ENCODE measurements around the gene NFKBIZ. TPM values are rescaled to one million over a fixed set of nuclear protein-coding genes. Genes with fewer than 3 reads are reported as not detected.

Gene NFKBIZ
- total RNA-seq, 2 donors from 2014 or later: 26.6 to 28.7 TPM

DNA sequence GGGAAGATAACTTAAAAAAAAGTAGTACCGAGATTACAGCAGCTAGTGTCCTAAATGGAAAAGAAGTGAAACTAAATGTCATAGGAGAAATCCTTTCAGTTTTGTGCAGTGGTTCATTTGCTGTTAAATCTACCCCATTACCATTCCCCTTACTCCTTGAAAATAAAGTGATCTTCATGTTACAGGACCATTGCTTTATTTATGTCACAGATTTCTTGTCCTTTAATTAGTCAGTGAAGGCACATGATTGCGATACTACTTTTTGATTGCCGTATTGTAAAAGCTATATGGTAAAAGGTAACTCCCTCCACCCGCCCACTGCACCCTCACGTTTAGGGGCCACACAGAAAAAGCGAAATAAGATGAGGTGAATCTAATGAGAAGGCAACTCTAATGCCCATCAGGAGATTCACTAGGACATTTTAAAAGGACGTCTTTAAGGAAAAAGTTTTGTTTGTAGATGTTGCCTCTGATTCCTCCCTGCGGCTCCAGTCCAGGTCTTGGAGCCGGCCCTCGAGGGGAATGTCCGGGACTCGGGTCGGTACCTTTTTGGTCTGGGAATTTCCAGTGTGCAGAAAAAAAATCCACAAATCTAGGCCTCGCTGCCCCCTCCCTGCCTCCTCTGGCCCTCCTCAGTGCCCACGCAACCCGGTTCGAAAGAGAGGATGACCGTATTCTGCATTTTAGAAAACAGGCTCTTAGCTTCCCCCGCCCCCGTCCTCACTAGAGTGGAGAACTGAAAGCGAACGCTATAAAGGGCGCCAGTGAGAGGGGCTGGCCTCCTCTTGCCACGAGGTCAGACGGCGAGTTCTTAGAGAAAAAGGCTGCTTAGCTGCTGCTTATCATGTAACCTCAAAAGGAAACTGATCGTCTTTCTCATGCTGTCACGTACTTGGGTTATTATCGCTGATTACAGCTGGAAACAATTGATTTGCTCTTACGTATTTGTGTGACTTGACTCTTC, 21.8 kb upstream of the NFKBIZ start:
- peak; percentile 83 for DNase-seq (ENCODE audit: low spot score)
- peak overlapping the region; percentile 87 to 92 for H3K27ac ChIP-seq

DNA sequence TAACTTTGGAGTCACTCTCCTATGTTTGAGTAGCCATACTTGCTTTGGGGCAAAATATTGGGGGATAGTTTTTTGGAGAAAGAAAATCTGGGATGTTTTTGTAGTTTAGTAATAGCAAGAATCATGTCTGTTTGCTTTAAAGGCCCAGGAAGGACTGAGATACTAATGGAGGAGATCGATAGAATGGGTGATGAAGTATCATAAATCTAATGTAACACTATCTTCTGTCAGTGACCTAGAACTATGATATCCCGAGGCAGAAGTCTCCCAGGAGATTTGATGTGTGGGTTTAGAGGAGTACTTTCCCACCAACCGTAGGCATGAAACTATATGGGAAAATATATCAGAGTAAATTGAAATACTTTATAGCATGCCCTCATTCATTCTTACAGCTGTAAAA, 21.0 kb upstream of the NFKBIZ start:
- Histone ChIP-seq H3K4me3 (peak overlapping the region; percentile 51 to 62), H3K27me3 (no peaks in the 10 kb centered on the region), H3K27ac (peak overlapping the region; percentile 87 to 92), H3K4me1 (peaks cover 0 to 34% of the 10 kb centered on the region in 2 donors), H3K36me3 (no peaks in the 10 kb centered on the region), H3K9me3 (no peaks in the 10 kb centered on the region)
- no peak for DNase-seq (ENCODE audit: low spot score)
- TF ChIP-seq, protein P1, sequence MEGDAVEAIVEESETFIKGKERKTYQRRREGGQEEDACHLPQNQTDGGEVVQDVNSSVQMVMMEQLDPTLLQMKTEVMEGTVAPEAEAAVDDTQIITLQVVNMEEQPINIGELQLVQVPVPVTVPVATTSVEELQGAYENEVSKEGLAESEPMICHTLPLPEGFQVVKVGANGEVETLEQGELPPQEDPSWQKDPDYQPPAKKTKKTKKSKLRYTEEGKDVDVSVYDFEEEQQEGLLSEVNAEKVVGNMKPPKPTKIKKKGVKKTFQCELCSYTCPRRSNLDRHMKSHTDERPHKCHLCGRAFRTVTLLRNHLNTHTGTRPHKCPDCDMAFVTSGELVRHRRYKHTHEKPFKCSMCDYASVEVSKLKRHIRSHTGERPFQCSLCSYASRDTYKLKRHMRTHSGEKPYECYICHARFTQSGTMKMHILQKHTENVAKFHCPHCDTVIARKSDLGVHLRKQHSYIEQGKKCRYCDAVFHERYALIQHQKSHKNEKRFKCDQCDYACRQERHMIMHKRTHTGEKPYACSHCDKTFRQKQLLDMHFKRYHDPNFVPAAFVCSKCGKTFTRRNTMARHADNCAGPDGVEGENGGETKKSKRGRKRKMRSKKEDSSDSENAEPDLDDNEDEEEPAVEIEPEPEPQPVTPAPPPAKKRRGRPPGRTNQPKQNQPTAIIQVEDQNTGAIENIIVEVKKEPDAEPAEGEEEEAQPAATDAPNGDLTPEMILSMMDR (IDR thresholded peaks at IDR 0.05): no peak

More for the DNA sequence above, 21.8 kb upstream of the NFKBIZ start:
- H3K4me1 ChIP-seq: peaks cover 0 to 34% of the 10 kb centered on the region in 2 donors
- TF ChIP-seq, protein P1 (IDR thresholded peaks at IDR 0.05): no peak
- H3K9me3 ChIP-seq: no peaks in the 10 kb centered on the region
- H3K4me3 ChIP-seq: peak overlapping the region; percentile 51 to 62
- no peaks in the 10 kb centered on the region for H3K36me3 ChIP-seq
- no peaks in the 10 kb centered on the region for H3K27me3 ChIP-seq

DNA sequence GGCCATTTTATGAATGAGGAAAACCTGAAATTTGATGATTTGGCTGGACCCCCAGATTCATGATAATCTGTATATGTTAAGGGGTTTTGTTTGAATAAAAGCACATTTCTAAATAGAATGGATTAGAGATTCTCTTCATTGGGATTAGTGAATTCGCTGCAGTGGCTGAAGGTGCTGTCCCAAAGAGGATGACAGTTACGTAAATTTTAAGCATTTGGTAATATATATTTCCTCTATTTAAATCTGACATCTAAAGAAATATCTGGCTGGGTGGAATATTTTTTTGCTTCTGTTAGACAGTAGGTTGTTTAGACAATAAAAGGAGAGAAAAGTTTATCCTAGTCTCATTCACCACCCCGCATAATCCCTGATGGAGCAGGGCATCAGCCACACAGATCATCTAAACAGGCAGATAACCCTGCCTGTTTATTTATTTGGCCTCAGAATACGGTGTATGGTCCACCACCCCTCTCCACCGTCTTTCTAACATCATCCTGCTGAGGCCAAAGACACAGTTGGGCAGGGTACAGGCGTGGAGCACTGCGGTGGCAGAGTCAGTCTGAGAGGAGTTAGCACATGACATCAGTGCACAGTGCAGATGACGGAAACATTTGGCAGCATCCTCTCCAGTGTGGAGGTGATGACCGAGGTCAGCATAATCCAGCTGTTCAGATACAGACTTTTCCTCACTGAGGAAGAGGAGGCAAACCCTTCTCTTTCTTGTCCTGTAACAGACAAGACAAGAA, 20.4 kb upstream of the NFKBIZ start:
- H3K4me1 ChIP-seq: peaks cover 0 to 34% of the 10 kb centered on the region in 2 donors
- peak overlapping the region; percentile 87 to 92 for H3K27ac ChIP-seq
- TF ChIP-seq, protein P1 (IDR thresholded peaks at IDR 0.05): no peak
- no peaks in the 10 kb centered on the region for H3K9me3 ChIP-seq
- no peaks in the 10 kb centered on the region for H3K27me3 ChIP-seq
- no peaks in the 10 kb centered on the region for H3K36me3 ChIP-seq
- peak overlapping the region; percentile 51 to 62 for H3K4me3 ChIP-seq
- peak; percentile 88 for DNase-seq (ENCODE audit: low spot score)

DNA sequence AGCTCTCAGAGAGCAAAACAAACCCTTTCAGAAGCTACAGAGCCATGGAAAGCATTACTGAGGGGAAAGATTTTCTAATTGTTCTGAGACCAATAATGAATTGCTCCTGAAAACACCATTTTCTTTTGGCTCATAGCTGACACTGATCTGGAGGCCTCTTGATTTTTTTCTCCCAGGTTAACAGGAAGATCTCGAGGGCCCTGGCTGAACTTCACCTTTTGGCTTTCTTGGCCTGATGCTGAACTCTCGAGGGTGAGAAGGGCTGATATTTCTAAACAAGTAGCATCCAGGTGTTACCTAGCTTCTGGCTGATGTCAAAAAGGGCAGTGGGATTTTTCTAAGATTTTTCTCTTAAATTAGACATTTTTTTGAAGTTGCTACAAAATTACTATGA, 19.9 kb upstream of the NFKBIZ start:
- Histone ChIP-seq H3K36me3 (no peaks in the 10 kb centered on the region), H3K4me3 (peak overlapping the region in 1 of 2 donors; percentile 12), H3K9me3 (no peaks in the 10 kb centered on the region), H3K4me1 (peaks cover 0 to 34% of the 10 kb centered on the region in 2 donors), H3K27ac (peak overlapping the region; percentile 87 to 92), H3K27me3 (no peaks in the 10 kb centered on the region)
- TF ChIP-seq, protein P1 (IDR thresholded peaks at IDR 0.05): no peak
- no peak for DNase-seq (ENCODE audit: low spot score)

DNA sequence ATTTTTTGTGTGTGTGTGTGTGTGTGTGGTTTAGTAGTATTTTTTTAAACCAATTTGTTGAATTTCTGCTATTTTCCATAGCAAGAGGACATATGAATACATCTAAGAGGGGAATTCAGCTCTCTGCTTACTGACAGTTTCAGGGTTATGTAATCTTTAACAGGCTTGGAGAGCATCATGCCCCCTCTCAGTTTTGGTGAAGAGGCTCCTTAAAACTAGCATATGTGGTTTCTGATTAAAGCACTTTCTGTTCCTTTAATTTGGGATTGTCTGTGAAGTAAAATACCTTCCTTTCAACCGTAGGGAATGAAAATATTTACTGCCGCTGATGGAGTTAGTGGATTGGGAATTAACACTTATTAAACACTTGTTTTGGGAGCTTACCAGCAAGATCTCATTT, 19.4 kb upstream of the NFKBIZ start:
- H3K4me3 ChIP-seq: no peak overlapping the region

More for the DNA sequence above, 19.4 kb upstream of the NFKBIZ start:
- TF ChIP-seq, protein P1 (IDR thresholded peaks at IDR 0.05): no peak
- Histone ChIP-seq H3K27me3 (no peaks in the 10 kb centered on the region), H3K36me3 (no peaks in the 10 kb centered on the region), H3K9me3 (no peaks in the 10 kb centered on the region), H3K4me1 (peaks cover 0 to 34% of the 10 kb centered on the region in 2 donors), H3K27ac (peak overlapping the region; percentile 87 to 92)
- DNase-seq (ENCODE audit: low spot score): no peak

All from right atrium auricular region (tissue), 2 donors.